ENCODE results near the gene CES5A. TPM values are rescaled to one million over a fixed set of nuclear protein-coding genes. Genes with fewer than 3 reads are reported as not detected.

The CES5A gene
- total RNA-seq, 1 experiment from 2014 or later: not detected

Other genes with a start within 250 kb of the CES5A start
- gene SLC6A2, start 219.4 kb downstream of the CES5A start, total RNA-seq (2014; rRNA removed; shearing (Covaris generic)): not detected in 2 replicates
- gene CES1, start 42.3 kb downstream of the CES5A start, total RNA-seq (2014; rRNA removed; shearing (Covaris generic)): 2.2 and 2.4 TPM in 2 replicates

All from M059J (cell line).